Loucy (cell line): Measurements from ENCODE around the gene PRPS1.

Experiments used
- H2AFZ ChIP-seq: fragments of 200-600 bp; sonication (generic); 2 replicates; pipeline ENCODE4 v1.6.0; 2016; ENCODE audit warnings: antibody characterized with exemption, mild to moderate bottlenecking, low read length, moderate library complexity
- H3F3A ChIP-seq: fragments of 200-600 bp; 2 replicates; pipeline ENCODE4 v1.6.0; 2016; ENCODE audit warnings: antibody characterized with exemption, low read depth, mild to moderate bottlenecking
- H3K27me3 ChIP-seq: fragments of 200-600 bp; sonication (generic); 2 replicates; pipeline ENCODE4 v1.6.1; 2014; ENCODE audit warnings: low read length, mild to moderate bottlenecking; ENCODE audit not compliant: insufficient read depth, poor library complexity, severe bottlenecking
- H3K36me3 ChIP-seq: fragments of 200-600 bp; sonication (generic); 2 replicates; pipeline ENCODE4 v1.6.1; 2016; ENCODE audit warnings: low read length; ENCODE audit not compliant: insufficient read depth
- H3K4me1 ChIP-seq: fragments of 200-600 bp; sonication (generic); 2 replicates; pipeline ENCODE4 v1.5.1; 2014; ENCODE audit warnings: low read length, mild to moderate bottlenecking; ENCODE audit not compliant: insufficient read depth, poor library complexity, severe bottlenecking
- H3K4me2 ChIP-seq: fragments of 200-600 bp; sonication (generic); 2 replicates; pipeline ENCODE4 v1.6.0; 2014; ENCODE audit warnings: antibody characterized with exemption, low read length, low read depth, mild to moderate bottlenecking; ENCODE audit not compliant: poor library complexity, severe bottlenecking
- H3K4me3 ChIP-seq: fragments of 200-600 bp; sonication (generic); 2 replicates; pipeline ENCODE4 v1.5.1; 2014; ENCODE audit warnings: low read length, mild to moderate bottlenecking, mixed read lengths; ENCODE audit not compliant: poor library complexity, severe bottlenecking
- H3K79me2 ChIP-seq: fragments of 200-600 bp; sonication (generic); 2 replicates; pipeline ENCODE4 v1.6.1; 2014; ENCODE audit warnings: low read length; ENCODE audit not compliant: insufficient read depth
- H3K9ac ChIP-seq: fragments of 200-600 bp; sonication (generic); 2 replicates; pipeline ENCODE4 v1.6.0; 2014; ENCODE audit warnings: mild to moderate bottlenecking, low read depth, low read length, moderate library complexity; ENCODE audit not compliant: poor library complexity, severe bottlenecking
- H3K9me2 ChIP-seq: fragments of 200-600 bp; sonication (generic); replicated peaks from 2 replicates; pipeline ENCODE4 v1.6.1; 2016; ENCODE audit warnings: low read depth, low read length, mixed read lengths
- H3K9me3 ChIP-seq: fragments of 200-600 bp; sonication (generic); 2 replicates; pipeline ENCODE4 v1.6.1; 2014; ENCODE audit warnings: mild to moderate bottlenecking, antibody characterized with exemption, low read length, low read depth; ENCODE audit not compliant: insufficient read depth
- H4K20me1 ChIP-seq: fragments of 200-600 bp; sonication (generic); 2 replicates; pipeline ENCODE4 v1.6.0; 2014; ENCODE audit warnings: antibody characterized with exemption, low read length, mild to moderate bottlenecking; ENCODE audit not compliant: insufficient read depth, poor library complexity, severe bottlenecking
- CTCF ChIP-seq: fragments of 200-600 bp; sonication (generic); conservative IDR thresholded peaks from 2 replicates; pipeline ENCODE4 v1.5.1; 2014; ENCODE audit warnings: mild to moderate bottlenecking, antibody characterized with exemption, low read length
- EZH2phosphoT487 ChIP-seq: fragments of 200-600 bp; IDR thresholded peaks from 2 replicates; pipeline ENCODE4 v1.6.1; 2018; ENCODE audit warnings: antibody characterized with exemption, mild to moderate bottlenecking, moderate library complexity, borderline replicate concordance

PRPS1 gene

GRCh38 chrX:107656978-107657377 is 28.7 kb downstream of the PRPS1 start:
- H3K4me3 ChIP-seq = no peak overlapping the region
- TF ChIP-seq CTCF (no peak), EZH2phosphoT487 (no peak)
- no peaks in the 10 kb centered on the region for H3K4me1 ChIP-seq
- no peaks in the 10 kb centered on the region for H4K20me1 ChIP-seq
- H3K9me2 ChIP-seq = no peaks in the 10 kb centered on the region
- H2AFZ ChIP-seq = no peak overlapping the region
- H3K4me2 ChIP-seq = no peak overlapping the region
- H3K9me3 ChIP-seq = no peaks in the 10 kb centered on the region
- no peak overlapping the region for H3K9ac ChIP-seq
- no peaks in the 10 kb centered on the region for H3K79me2 ChIP-seq
- peaks cover 6% of the 10 kb centered on the region; the same call in 1 of the 2 replicates for H3K36me3 ChIP-seq
- H3F3A ChIP-seq = no peaks in the 10 kb centered on the region
- no peaks in the 10 kb centered on the region for H3K27me3 ChIP-seq

- H3K9ac ChIP-seq = no peak overlapping the region
- no peaks in the 10 kb centered on the region for H3K79me2 ChIP-seq
- no peak overlapping the region for H2AFZ ChIP-seq
- H3K4me3 ChIP-seq = no peak overlapping the region
- H4K20me1 ChIP-seq = no peaks in the 10 kb centered on the region
- no peaks in the 10 kb centered on the region for H3K27me3 ChIP-seq
- H3K9me3 ChIP-seq = no peaks in the 10 kb centered on the region
- no peaks in the 10 kb centered on the region for H3K4me1 ChIP-seq
- H3K36me3 ChIP-seq = no peaks in the 10 kb centered on the region
- H3K9me2 ChIP-seq = no peaks in the 10 kb centered on the region
- no peak overlapping the region for H3K4me2 ChIP-seq
- H3F3A ChIP-seq = no peaks in the 10 kb centered on the region
- TF ChIP-seq EZH2phosphoT487 = no peak
- TF ChIP-seq CTCF = no peak
Measured at GRCh38 chrX:107658660-107659059, 30.4 kb downstream of the PRPS1 start.

DNA sequence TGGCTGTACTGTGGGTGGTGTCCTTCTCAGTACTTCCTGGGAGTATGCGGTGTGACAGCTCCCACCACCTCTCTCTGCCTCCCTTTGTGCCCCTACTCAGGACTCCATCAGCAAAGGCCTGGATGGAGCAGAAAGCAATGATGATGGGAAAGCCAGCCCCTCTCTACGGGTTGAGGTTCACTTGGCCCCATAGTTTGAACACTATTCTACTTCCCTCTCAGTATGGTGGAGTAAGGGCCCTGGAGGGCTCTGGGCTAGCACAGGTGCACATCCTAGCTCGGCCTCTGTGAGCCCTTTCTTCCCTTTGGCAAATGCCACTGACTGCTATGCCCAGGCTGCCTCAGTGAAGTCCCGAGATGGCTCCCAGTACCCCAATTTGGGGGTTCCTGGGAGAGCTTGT is 31.0 kb downstream of the PRPS1 start:
- Histone ChIP-seq H3F3A (no peaks in the 10 kb centered on the region), H3K4me3 (no peak overlapping the region), H4K20me1 (no peaks in the 10 kb centered on the region), H3K9me2 (no peaks in the 10 kb centered on the region), H3K36me3 (peaks cover under 1% of the 10 kb centered on the region; the same call in 1 of the 2 replicates), H2AFZ (no peak overlapping the region), H3K27me3 (no peaks in the 10 kb centered on the region), H3K79me2 (no peaks in the 10 kb centered on the region), H3K9ac (no peak overlapping the region), H3K4me2 (no peak overlapping the region), H3K9me3 (no peaks in the 10 kb centered on the region), H3K4me1 (no peaks in the 10 kb centered on the region)
- TF ChIP-seq EZH2phosphoT487 = no peak

- Histone ChIP-seq H3K9ac (no peak overlapping the region), H2AFZ (no peak overlapping the region), H3K36me3 (peaks cover 3% of the 10 kb centered on the region; the same call in 1 of the 2 replicates), H3K4me1 (no peaks in the 10 kb centered on the region), H3K4me2 (no peak overlapping the region), H3F3A (no peaks in the 10 kb centered on the region), H3K4me3 (no peak overlapping the region), H3K9me2 (no peaks in the 10 kb centered on the region), H3K79me2 (no peaks in the 10 kb centered on the region), H3K27me3 (no peaks in the 10 kb centered on the region), H4K20me1 (no peaks in the 10 kb centered on the region), H3K9me3 (no peaks in the 10 kb centered on the region)
- TF ChIP-seq EZH2phosphoT487 = no peak
- peak; percentile 70 for TF ChIP-seq CTCF
Measured at GRCh38 chrX:107659768-107660167, 31.5 kb downstream of the PRPS1 start.
